ENCODE data around the gene CELSR1. TPM values are rescaled to one million over a fixed set of nuclear protein-coding genes. Genes with fewer than 3 reads are reported as not detected.

The CELSR1 gene
- total RNA-seq, 2 donors from 2014 or later: 0.54 to 1.1 TPM

DNA sequence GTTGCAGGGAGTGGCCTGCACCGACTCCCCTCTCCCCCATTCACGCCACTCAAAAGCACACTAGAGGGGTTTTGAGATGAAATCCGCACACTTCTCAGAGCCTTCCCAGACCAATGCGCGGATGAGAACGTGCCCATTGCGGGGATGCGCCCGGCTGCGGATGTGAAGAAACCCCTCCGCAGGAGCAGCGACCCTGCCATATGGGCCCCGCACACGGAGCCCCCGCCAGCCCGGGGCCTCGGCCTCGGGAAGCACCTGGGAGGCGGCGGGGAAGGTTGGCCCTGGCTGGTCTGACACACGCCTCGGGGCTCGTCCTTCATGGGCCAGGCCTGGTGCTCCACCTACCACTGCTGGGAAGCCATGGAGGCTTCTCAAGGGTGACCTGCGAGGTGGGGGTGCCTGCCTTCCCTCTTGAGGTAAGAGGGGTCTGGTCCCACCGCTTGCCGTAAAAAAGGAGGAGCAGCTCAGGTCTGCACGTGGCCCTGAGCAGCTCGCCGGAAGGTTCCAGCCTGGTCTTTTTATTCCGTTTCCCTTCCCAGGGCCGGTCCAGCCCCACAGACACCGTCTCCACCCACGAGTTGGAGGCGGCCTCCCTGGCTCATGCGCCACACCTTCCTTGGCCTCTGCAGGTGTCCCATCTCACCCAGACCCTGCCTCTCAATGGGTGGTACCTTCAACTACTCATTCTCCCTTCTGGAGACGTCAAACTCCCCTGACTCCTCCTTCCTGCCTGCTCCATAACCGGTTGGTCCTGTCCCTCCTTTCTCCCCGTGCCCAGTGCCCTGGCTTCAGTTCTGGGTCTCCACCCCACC, 162.6 kb downstream of the CELSR1 start:
- ATAC-seq: no peak
- Mint-ChIP-seq H3K9me3 (peaks cover 8 to 17% of the 10 kb centered on the region in 2 donors), H3K27ac (no peak overlapping the region), H3K36me3 (peaks cover 8 to 13% of the 10 kb centered on the region in 2 donors)
- no peak for DNase-seq (ENCODE audit: low spot score in 2 of 2)

DNA sequence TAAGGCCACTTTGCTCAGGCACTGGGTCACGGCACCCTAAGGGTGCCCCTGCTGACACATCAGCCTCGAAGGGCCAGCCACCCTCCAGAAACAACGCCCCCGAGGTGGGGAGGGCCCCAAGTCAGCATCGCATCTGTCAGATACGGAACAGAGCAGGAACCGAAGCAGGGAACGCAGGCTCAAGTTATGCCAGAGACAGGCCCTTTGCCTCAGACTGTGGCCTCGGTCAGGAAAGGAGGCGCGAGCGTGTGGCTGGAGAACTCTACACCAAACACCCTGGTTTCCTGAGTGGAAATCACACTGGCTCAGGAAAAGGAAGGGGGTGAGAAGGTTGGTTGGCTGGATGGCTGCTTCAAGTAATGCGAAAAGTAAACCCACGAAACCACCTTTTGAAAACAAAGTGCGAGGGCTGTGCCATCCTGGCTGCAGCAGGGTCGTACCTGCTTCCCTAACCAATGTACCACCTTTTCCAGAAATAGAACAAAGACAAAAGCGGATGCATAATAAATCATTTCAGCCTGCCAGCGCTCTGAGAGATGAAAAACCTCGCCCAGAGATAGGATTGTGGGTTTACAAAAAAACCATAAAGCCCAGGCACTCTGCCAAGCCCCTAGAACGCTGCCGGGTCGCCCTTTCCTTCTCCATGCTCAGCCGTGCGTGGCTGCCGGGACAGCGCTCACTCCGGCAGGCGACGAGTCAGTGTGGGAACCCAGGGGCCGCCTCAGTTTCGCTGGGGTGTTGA, 163.3 kb downstream of the CELSR1 start:
- peaks cover 8 to 17% of the 10 kb centered on the region in 2 donors for H3K9me3 Mint-ChIP-seq
- no peak for DNase-seq (ENCODE audit: low spot score in 2 of 2)
- peaks cover 8 to 13% of the 10 kb centered on the region in 2 donors for H3K36me3 Mint-ChIP-seq
- ATAC-seq: peak; percentile 26
- H3K27ac Mint-ChIP-seq: no peak overlapping the region

DNA sequence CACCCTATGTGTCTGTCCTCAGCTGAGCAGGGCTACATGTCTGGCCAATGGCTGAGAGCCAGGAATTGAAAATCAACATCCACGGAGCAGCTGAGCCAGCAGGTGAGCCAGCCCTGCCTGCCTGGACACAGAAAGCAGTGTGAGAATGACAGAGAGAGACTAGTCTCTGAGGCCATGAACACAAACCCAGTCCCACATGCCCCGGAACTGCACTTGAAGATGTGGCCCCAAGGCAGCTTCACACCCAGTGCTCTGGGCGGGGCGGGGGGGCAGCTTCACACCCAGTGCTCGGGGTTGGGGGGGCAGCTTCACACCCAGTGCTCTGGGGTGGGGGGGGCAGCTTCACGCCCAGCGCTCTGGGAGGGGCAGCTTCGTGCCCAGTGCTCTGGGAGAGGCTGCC, 164.3 kb downstream of the CELSR1 start:
- peaks cover 8 to 13% of the 10 kb centered on the region in 2 donors for H3K36me3 Mint-ChIP-seq
- H3K27ac Mint-ChIP-seq: no peak overlapping the region
- H3K9me3 Mint-ChIP-seq: peaks cover 8 to 17% of the 10 kb centered on the region in 2 donors
- DNase-seq (ENCODE audit: low spot score in 2 of 2) (no peak), ATAC-seq (no peak)

DNA sequence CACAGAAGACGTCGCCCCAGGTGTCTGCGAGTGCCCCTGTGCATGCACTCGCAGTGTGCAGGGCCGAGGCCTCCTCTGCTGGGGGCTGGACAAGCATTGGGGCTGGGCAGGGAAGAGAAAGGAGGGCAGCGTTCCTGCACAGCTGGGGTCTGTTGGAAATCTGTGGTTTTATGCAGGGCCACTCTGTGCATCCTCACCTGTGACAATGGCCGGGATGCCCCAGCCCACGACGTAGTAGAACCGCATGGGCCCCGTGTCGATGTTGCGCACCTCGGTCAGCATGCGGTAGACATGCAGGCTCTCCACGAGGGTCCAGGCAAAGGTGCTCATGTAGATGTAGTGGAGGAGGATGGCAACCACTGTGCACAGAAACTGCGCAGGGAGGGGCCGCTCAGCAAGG, 164.7 kb downstream of the CELSR1 start:
- DNase-seq (ENCODE audit: low spot score in 2 of 2): no peak
- peaks cover 8 to 13% of the 10 kb centered on the region in 2 donors for H3K36me3 Mint-ChIP-seq
- peaks cover 8 to 17% of the 10 kb centered on the region in 2 donors for H3K9me3 Mint-ChIP-seq
- no peak overlapping the region for H3K27ac Mint-ChIP-seq
- no peak for ATAC-seq

DNA sequence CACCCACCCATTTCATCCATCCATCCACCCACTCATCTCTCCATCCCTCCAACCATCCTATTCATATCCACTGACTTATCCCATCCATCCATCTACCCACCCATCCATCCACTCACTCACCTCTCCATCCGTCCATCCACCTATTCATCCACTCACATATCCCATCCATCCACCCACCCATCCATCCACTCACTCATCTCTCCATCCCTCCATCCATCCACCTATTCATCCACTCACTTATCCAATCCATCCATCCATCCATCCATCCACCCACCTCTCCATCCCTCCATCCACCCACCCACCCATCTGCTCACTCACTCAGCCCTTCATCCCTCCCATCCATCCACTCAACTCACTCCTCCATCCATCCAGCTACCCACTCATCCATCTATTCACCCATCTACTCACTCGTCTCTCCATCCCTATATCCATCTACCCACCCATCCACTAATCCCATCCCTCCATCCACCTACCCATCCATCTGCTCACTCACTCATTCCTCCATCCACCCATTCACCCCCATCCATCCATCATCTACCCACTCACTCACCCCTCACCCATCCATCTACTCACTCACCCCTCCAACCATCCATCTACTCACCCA, 165.7 kb downstream of the CELSR1 start:
- Mint-ChIP-seq H3K27ac (no peak overlapping the region), H3K9me3 (peaks cover 8 to 15% of the 10 kb centered on the region in 2 donors), H3K36me3 (peaks cover 8 to 13% of the 10 kb centered on the region in 2 donors)
- DNase-seq (ENCODE audit: low spot score in 2 of 2) (no peak), ATAC-seq (no peak)

DNA sequence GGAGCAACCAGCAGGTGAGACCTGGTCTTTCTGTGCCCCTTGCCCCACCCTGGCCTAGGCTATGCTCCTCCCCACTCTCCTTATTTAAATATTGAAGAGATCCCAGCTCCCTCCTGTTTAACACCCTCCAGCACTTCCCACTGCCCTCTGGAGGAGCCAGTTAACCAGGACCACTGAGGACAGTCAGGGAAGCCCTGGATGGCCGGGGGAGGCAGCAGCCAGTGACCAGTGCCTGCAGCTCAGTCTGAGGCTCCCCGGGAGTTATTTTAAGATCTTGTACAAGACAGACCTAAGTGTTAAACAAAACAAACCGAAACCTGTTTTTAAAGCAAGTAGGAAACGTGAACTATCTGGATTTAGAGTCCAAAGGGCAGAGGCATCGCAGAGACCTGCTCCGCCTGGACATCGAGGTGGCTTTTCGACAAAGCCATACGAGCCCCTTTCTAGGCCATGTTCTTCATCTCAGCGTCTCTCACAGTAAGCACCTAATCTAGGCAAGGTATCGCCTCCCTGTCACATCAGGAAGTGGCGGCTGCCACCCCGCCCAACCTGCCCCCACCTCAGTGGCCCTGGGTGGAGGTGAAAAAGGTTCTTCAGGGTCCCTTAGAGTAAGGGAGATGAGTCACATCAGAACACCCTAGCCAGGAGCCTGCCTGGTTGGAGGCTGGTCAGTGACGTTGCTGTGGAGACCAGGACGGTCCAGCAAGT, 166.7 kb downstream of the CELSR1 start:
- no peak overlapping the region for H3K27ac Mint-ChIP-seq
- DNase-seq (ENCODE audit: low spot score in 2 of 2) (no peak), ATAC-seq (no peak)
- H3K36me3 Mint-ChIP-seq: peaks cover 5 to 8% of the 10 kb centered on the region in 2 donors
- H3K9me3 Mint-ChIP-seq: peaks cover 5 to 7% of the 10 kb centered on the region in 2 donors

DNA sequence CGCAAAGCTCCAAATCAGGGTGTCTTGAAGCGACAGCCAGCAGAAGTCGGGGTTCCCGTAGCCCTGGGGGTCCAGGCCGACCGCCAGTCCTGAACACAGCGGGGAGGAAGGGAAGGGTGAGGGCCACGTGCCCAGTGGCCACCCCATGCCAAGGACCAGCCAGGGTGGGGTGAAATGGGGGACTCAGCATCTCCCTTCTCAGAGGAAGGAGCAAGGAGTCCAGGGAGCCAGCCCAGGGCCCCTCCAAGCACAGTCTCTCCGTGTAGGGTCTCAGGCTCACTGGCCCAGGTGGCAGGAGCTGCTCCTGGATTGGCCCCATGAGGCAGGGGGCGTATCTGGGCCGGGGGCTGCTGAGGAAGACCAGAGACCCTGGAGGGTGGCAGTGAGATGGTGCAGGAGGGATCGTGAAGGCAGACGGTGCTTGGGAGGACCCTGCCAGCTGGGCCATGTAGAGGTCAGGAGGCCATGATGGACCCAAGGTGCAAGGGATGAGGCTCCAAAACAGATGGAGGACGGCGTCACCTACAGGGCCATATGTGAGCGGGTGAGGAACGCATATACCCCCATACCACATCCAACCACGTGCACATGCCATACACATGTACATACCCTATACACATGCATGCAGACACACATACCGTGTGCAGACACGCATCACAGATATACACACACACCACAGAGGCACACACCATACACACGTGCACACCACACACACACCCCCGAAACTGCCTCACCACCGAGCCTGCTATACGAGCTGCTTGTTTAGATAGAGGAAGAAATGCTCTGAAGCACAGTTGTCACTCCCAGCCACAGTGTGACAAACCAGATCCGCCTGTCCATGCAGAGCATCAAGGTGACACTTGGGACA, 167.5 kb downstream of the CELSR1 start:
- H3K9me3 Mint-ChIP-seq: no peaks in the 10 kb centered on the region
- H3K27ac Mint-ChIP-seq: no peak overlapping the region
- H3K36me3 Mint-ChIP-seq: peaks cover 0 to under 1% of the 10 kb centered on the region in 2 donors
- no peak for DNase-seq (ENCODE audit: low spot score in 2 of 2)
- no peak for ATAC-seq

DNA sequence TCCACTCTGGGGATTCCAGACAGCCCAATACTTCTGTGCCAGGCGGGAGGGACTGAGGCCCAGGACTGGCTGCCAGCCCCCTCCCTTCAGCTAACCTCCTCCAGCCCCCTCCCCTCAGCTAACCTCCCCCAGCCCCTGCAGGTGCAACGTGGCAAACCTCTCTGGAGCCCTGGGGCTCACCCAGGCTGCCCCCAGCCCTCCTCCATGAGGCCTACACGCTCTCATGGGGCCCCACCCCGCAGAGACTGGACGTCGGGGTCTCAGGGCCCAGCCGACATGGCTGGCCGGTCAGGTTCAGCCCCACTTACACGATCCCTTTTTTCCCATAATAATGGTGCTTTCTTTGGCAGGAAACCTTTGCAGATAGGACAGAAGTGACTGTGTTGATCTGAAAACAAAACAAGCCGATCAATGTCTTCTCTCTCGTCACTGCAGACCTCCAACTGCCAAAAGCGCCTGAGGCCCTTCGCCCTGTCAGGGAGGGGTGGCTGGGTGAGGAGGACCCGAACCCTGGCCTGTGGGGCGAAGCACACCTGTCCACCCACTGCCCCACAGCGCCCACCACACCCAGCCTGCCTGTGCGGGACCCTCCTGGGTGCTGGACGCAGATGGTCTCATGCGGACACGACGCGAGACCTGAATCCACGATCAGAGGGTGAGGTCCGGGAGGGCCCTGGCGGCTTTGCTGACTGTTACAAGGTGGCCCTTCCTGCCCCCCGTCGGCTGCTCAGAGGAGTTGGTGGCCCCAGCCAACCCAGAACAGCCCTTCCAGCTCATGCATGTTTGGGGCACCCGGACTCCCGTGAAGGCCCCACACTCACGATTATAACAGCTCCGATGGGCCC, 168.3 kb downstream of the CELSR1 start:
- ATAC-seq (no peak), DNase-seq (ENCODE audit: low spot score in 2 of 2) (no peak)
- Mint-ChIP-seq H3K27ac (no peak overlapping the region), H3K9me3 (no peaks in the 10 kb centered on the region), H3K36me3 (no peaks in the 10 kb centered on the region)

DNA sequence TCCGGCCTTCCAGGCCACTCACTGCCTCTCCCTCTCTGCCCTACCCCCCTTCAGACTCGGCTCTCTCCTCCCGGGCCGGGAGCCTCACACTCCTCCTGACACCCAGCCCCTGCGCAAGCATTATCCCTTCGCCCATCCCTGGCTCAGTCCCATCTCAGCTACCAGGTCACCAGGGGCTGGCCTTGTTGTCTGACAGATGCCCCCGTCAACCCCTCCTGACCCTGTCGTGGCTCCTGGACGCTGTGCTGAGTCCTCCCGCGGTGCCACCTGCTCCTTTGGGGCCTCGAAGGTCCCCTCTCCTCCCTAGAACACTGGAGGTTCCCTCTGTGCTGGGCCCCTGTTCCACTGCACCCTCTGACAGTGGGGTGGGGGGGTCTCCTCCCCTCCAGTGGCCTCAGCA, 169.0 kb downstream of the CELSR1 start:
- H3K27ac Mint-ChIP-seq: no peak overlapping the region
- no peak for ATAC-seq

DNA sequence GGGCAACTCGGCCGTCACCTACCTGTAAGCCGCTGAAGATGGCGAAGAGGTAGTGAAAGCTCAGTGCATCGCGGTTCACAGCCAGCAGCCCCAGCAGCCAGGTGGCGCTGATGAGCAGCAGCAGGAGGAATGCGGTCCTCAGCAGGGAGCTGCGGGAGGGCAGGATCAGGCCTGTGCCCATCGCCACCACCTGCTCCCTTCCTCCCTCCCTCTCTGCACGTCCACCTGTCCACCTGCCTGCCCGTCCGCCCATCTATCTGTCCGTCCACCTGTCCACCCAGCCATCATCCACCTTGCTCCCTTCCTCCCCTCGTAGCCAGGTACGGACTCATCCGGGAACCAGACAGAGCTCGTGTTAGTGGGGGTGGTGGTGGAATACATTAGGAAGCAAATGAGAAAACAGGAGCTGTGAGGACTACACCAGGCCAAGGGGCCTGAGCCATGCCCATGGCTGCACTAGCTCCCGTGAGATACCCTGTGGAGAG, 169.7 kb downstream of the CELSR1 start:
- peak overlapping the region in 1 of 2 donors; percentile 29 for H3K27ac Mint-ChIP-seq
- peak; percentile 78 to 81 for ATAC-seq
- DNase-seq (ENCODE audit: low spot score in 2 of 2): peak; percentile 75 to 85
- H3K9me3 Mint-ChIP-seq: no peaks in the 10 kb centered on the region
- no peaks in the 10 kb centered on the region for H3K36me3 Mint-ChIP-seq

More for the DNA sequence above, 169.0 kb downstream of the CELSR1 start:
- DNase-seq (ENCODE audit: low spot score in 2 of 2): no peak
- Mint-ChIP-seq H3K9me3 (no peaks in the 10 kb centered on the region), H3K36me3 (no peaks in the 10 kb centered on the region)

DNA sequence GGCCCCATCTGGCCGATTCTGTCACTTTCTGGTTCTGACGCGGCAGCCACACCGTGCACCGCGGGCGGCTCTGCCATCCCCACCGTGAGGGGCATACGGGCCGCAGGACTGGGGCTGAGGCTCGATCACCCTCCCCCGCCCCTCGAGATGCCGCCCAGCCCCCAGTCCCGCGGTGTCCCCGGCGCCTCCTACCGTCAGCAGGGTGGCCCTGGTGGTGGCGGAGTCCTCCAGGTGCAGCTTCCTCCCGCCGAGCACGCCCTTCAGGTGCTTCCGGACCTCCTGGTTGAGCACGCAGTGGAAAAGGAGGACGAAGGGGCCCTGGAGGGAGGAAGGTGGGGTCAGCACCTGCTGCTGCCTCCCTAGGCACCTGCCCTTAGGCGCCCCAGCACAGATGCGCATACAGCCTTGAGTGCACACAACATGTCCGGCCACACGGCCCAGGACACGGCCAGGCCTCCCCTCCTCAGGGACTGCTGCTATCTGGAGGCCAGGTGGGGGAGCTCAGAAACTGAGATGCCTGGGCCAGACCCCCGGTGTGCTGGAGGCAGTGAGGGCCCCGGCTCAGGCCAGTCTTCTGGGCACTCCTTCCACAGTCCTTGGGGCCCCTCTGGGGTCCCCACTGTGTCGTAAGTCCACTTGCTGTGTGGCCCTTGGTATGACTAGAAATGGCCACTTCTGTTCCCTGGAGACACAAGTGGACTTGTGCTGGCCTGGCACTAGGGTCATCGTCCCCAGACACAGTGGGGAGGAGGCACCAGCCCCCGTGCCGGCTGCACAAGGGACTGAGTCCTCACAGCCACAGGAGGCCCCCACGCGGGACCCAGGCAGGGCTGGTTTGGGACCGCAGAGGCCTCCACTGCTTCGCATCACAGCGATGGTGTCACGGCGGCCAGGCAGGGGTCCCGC, 170.4 kb downstream of the CELSR1 start:
- ATAC-seq (peak; percentile 42 to 59), DNase-seq (ENCODE audit: low spot score in 2 of 2) (peak in 1 of 2 donors; percentile 25)
- H3K9me3 Mint-ChIP-seq: no peaks in the 10 kb centered on the region
- no peaks in the 10 kb centered on the region for H3K36me3 Mint-ChIP-seq
- peak overlapping the region in 1 of 2 donors; percentile 29 for H3K27ac Mint-ChIP-seq

DNA sequence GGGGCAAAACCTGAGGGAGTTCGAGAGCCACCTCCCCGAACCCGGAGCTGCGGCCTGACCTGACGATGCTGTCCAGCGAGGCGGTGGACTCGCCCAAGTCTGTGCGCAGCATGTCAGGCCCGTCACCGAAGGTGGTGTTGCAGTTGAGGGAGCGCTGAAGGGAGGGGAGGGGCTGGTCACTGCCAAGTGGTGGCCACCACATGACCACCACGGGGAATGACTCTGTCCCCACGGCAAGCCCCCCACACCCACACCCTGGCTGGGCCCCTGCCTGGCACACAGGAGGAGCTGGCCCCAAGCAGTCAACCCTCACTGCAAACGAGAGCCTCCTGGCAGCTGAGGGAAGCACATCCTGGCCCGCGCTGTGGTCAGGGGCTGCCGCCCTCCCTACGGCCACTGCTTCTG, 171.1 kb downstream of the CELSR1 start:
- Mint-ChIP-seq H3K9me3 (no peaks in the 10 kb centered on the region), H3K36me3 (no peaks in the 10 kb centered on the region), H3K27ac (no peak overlapping the region)
- ATAC-seq (peak; percentile 8 to 13), DNase-seq (ENCODE audit: low spot score in 2 of 2) (no peak)

DNA sequence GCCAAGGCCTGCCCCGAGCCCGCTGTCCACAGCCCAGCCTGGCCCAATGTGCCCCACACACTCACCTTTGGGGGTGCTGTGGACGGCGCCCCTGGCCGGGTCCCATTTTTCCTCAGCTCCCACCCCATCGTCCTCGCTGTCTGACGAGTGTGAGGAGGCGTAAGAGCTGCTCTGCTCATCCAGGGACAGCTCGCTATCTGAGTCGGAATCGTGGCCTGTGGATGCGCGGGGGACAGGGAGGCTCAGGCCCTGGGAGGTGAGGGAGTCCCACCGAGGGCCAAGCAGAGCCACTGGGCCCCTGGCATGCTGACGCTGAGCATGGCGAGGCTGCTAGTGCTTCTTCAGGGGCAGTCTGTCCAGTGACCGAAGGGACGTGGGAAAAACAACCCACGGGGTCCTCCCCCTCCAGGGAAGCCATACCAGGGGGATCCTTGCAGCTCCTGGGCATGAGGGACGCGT, 172.2 kb downstream of the CELSR1 start:
- H3K36me3 Mint-ChIP-seq: peaks cover 0 to 5% of the 10 kb centered on the region in 2 donors
- ATAC-seq (no peak), DNase-seq (ENCODE audit: low spot score in 2 of 2) (no peak)
- no peaks in the 10 kb centered on the region for H3K9me3 Mint-ChIP-seq
- no peak overlapping the region for H3K27ac Mint-ChIP-seq

All from activated naive CD4-positive, alpha-beta T cell treated with anti-CD3 and anti-CD28 coated beads, Interleukin-2, amount 50 U/mL, for 72 hours (primary cell).